HG03571 (cell line): ENCODE data around the gene CCL21.
"Not testable (repeated sequence)": the region's sequence is repeated elsewhere in the genome, so short reads cannot be mapped to it uniquely, and the experiment has no call there.

Experiments
- ATAC-seq: cut with Tn5 transposase; IDR thresholded peaks from one replicate; pipeline ENCODE4 v1.9.1; 2021; ENCODE audit not compliant: unreplicated experiment

CCL21 gene

GRCh38 chr9:34710023-34710422 lies at the start of gene CCL21:
CCL21 (minus strand) TSS chr9:34710136; CDS start chr9:34710066, 70 bp downstream.
- ATAC-seq: no peak

GRCh38 chr9:34759432-34760134 lies 49.6 kb upstream of the CCL21 start:
- ATAC-seq: no peak

GRCh38 chr9:34750320-34750719 lies 40.4 kb upstream of the CCL21 start:
- not testable (repeated sequence) for ATAC-seq

- ATAC-seq: no peak
Observed at GRCh38 chr9:34746526-34746925, 36.6 kb upstream of the CCL21 start.

- ATAC-seq: no peak
Observed at GRCh38 chr9:34744295-34745221, 34.6 kb upstream of the CCL21 start.

GRCh38 chr9:34742710-34743109 lies 32.8 kb upstream of the CCL21 start:
- ATAC-seq: no peak

- ATAC-seq: no peak
Observed at GRCh38 chr9:34741628-34742027, 31.7 kb upstream of the CCL21 start.

GRCh38 chr9:34740176-34740575 lies 30.2 kb upstream of the CCL21 start:
- ATAC-seq: not testable (repeated sequence)

GRCh38 chr9:34737677-34738260 lies 27.8 kb upstream of the CCL21 start:
- ATAC-seq: no peak

GRCh38 chr9:34734720-34735119 lies 24.8 kb upstream of the CCL21 start:
- ATAC-seq: no peak

GRCh38 chr9:34732886-34733285 lies 22.9 kb upstream of the CCL21 start:
- ATAC-seq: no peak

- no peak for ATAC-seq
Observed at GRCh38 chr9:34732478-34732877, 22.5 kb upstream of the CCL21 start.

- ATAC-seq: no peak
Observed at GRCh38 chr9:34723141-34723540, 13.2 kb upstream of the CCL21 start.

- not testable (repeated sequence) for ATAC-seq
Observed at GRCh38 chr9:34719769-34720025, 9.8 kb upstream of the CCL21 start.

GRCh38 chr9:34719021-34719768 lies 9.3 kb upstream of the CCL21 start:
- ATAC-seq: no peak

- ATAC-seq: no peak
Observed at GRCh38 chr9:34717996-34718614, 8.2 kb upstream of the CCL21 start.

GRCh38 chr9:34716711-34717110 lies 6.8 kb upstream of the CCL21 start:
- no peak for ATAC-seq

GRCh38 chr9:34715639-34716215 lies 5.8 kb upstream of the CCL21 start:
- no peak for ATAC-seq

- ATAC-seq: no peak
Observed at GRCh38 chr9:34714007-34714406, 4.1 kb upstream of the CCL21 start.

GRCh38 chr9:34712140-34712539 lies 2.2 kb upstream of the CCL21 start:
- ATAC-seq: no peak
